SK-N-DZ (cell line): ENCODE data around the gene KRTAP10-4.
"Not testable (repeated sequence)": the region's sequence is repeated elsewhere in the genome, so short reads cannot be mapped to it uniquely, and the experiment has no call there.

Experiments used
- DNase-seq: peaks from one replicate; pipeline ENCODE4 v3.0.0-alpha.2; 2015; ENCODE audit warnings: low spot score

KRTAP10-4 gene

DNA sequence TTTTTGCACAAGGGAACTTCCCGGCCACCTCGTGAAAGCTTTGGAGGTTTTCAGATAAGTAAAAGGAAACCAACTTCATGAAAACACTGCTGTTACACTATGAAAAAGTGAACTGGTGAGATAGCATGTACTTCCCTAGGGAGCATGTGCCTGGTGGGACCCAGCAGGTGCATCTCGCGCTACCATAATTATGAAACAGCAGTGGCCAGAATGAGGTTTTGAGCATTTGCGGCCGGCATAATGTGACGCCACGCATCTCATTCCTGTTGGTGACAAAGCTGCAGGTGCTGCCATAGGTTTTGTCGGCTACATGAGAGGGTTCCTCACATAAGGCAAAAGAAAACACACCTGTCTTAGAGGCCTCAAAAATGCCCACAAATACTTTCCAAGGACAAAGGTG lies 16.6 kb upstream of the KRTAP10-4 start:
- no peak for DNase-seq

DNA sequence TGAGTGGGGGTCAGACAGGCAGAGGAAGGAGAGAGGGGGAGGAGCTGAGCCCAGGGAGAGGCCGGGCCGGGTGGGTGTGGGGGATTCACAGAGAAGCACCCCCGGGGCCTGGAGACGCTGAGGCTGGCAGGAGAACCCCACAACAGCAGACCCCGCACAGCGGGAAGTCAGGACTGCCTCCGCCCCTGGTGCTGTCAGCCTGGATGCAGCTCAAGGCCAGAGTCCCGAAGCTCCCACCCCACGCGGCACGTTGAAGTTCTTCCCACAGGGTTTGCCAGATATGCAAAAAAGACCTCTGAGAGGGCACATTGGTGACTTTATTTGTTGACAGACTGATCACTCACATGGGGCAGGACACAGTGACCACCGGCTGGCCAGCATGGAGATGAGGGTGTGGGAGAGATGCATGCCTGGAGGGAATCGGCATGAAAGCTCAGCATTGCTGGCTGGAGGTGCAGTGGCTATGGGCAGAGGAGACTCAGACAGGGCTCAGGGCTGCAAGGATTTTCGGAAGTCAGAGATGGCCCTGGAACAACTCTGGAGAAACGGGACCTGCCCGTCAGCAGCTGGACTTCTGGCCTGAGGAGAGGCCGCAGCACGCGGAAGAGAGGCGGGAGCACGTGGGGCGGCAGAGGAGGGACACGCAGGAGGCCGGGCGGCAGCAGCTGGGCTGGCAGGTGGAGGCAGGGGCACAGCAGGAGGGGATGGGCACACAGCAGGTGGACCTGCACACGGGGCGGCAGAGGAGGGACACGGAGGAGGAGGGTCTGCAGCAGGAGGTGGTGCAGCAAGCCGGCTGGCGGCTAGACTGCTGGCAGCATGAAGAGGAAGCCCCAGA lies 15.8 kb upstream of the KRTAP10-4 start:
- no peak for DNase-seq

- DNase-seq, result not testable (repeated sequence)
Observed at GRCh38 chr21:44558329-44558675, 15.2 kb upstream of the KRTAP10-4 start.

GRCh38 chr21:44558695-44559094 lies 14.8 kb upstream of the KRTAP10-4 start, which contains the start of gene KRTAP10-3:
Gene KRTAP10-3 (minus strand): TSS chr21:44558795. CDS start chr21:44558715, 80 bp downstream.
- no peak for DNase-seq

- no peak for DNase-seq
Observed at GRCh38 chr21:44564099-44564498, 9.4 kb upstream of the KRTAP10-4 start.

GRCh38 chr21:44564886-44565598 lies 8.5 kb upstream of the KRTAP10-4 start:
- no peak for DNase-seq

DNA sequence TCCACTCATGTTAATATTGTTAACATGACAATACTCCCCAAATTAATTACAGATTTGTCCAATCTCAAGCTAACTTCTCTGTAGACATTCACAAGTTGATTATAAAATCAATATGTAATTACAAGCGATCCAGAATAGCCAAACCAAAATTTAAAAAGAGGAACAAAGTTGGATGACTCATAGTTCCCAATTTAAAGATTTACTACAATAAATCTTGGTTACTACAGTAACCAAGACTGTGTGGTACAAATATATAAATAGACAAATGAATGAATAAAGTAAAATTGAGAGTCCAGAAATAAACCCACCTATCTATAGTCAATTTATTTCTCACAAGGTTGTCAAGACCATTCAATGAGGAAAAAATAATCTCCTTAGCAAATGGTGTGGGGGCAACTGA lies 7.1 kb upstream of the KRTAP10-4 start:
- DNase-seq, result no peak

DNA sequence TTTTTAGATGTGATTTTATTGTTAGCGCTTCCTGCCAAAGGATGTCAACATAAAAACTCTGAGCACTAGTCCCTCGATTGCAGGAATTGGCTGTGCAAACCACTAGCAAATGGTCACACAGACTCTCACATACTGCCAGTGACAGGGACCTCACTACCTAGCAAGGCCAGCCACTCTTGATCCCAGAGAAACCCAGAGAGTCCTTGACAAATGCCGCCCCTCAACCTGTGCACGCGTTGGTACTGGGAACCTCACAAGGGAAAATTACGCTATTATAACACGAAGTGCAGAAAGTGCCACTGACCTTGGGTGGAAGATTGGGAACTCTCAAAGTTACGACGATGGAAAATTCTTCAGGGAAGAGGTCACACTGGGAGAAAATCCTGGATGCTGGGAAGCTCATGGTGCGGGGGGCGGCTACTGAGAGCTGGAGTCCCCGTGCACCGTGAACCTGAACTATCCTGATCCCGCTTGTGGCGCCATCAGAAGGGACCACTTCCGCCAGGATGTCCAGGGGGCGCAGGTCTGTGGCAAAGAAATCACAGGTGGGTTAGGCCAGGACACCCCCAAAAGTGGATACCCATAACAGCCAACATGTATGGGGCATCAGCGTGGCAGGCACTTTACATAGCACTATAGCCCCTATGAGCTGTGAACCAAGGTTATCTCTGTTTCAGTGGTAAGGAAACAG lies 5.9 kb upstream of the KRTAP10-4 start:
- no peak for DNase-seq

DNA sequence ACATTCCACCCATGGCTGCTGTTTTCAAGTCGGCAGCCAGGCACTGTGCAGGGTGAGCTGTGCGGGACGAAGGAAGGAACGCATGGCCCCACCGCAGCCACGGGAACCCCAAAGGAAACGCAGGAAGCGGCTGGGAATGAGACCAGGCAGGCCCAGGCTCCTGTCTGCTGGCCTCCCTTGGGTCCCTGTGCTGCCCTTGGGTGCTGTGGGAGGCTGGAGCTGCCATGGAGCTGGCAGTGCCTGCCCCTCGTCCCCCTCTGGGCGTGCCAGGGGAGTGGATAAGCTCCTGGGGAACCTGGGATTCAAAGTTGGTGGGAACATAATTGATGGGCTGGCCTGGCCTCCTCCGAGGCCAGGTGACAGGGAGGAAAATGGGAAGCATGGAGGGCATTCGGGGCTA lies 5.3 kb upstream of the KRTAP10-4 start:
- DNase-seq, result no peak

- DNase-seq, result no peak
Observed at GRCh38 chr21:44568667-44569556, 4.6 kb upstream of the KRTAP10-4 start.

- no peak for DNase-seq
Observed at GRCh38 chr21:44569861-44570517, 3.5 kb upstream of the KRTAP10-4 start.

- DNase-seq, result no peak
Observed at GRCh38 chr21:44571296-44571695, 2.2 kb upstream of the KRTAP10-4 start.

DNA sequence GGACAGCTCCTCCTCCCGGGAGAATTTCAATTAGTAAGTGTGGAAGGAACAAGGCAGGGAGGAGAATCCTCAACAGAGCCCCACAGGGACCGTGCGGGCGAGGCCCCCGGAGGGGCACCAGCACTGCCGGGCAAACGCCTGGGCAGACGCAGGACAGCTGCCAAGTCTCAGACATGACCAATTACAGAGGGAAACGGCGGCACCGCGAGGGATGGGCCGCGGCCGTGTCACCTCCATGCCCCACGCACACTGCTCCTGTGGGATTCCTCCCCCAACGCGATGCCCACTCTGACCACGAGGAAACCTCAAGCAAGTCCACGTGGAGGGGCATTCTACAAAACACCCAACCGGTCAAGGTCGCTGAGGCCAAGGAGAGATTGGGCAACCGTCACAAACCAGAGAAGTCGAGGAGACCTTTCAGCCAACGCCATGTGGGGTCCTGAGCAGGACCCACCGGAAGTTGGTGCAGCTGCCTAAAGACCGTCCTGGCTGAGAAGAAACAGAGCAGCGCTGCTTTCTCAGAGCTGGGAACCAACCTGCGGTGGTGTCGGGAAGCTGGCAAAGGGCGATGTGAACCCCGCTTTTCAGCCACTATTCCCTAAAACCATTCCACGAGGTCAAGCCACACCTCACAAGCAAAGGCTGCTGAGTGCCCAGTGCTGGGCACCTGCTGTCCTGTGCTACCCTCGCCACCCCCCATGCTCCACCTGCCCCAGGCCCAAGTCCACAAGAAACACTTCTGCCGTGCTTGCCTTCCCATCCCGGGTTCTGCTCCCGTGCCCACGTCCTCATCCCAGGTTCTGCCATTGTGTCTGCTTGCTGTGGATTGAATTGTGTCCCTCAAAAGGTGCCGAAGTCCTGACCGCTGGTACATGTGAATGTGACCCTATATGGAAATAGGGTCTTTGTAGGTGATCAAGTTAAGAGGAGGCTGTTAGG lies 1.4 kb upstream of the KRTAP10-4 start:
- DNase-seq, result no peak

DNA sequence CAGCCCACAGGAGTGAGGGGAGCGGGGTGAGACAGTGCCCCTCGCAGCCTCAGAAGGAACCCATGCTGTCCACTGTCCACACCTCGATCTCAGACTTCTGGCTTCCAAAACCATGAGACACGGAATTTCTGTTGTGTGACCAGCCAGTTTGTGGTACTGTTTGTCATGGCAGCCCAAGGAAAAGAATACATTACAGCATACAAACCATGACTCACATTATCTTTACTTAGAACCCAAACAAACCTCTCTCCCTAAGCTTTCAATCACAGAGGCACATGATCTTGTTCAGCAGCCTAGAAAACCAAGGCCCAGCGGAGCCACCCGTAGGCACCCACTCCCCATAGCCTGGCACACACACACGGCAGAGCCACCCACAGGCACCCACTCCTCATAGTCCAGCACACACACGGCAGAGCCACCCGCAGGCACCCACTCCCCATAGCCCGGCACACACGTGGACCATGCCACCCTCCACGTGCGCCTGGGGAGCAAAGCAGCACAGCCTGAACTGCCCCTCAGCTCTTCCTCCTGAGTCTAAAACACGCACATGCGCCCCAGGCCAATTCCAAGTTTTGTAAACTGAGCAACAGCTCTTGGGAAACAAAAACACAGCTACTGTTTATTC lies 458 bp upstream of the KRTAP10-4 start:
- DNase-seq, result no peak

DNA sequence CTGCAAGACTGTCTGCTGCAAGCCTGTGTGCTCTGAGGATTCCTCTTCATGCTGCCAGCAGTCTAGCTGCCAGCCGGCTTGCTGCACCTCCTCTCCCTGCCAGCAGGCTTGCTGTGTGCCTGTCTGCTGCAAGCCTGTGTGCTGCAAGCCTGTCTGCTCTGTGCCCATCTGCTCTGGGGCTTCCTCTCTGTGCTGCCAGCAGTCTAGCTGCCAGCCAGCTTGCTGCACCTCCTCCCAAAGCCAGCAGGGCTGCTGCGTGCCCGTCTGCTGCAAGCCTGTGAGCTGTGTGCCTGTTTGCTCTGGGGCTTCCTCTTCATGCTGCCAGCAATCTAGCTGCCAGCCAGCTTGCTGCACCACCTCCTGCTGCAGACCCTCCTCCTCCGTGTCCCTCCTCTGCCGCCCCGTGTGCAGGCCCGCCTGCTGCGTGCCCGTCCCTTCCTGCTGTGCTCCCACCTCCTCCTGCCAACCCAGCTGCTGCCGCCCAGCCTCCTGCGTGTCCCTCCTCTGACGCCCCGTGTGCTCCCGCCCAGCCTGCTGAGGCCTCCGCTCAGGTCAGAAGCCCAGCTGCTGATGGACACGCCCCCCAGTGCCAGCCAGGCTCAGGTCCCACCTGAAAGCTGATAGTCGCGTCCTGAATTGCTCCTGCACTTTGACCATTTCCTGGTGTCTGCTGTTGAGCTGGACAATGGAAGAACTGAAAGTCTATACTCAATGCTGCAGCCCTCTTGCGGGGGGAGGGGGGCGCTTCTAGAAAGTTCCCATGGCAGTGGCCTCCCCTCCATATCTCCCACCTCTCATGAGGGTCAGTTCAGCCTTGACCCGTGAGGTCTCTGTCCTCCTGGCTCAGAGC lies 1.2 kb downstream of the KRTAP10-4 start:
- DNase-seq, result no peak

GRCh38 chr21:44575307-44576024 lies 1.9 kb downstream of the KRTAP10-4 start:
- DNase-seq, result no peak

GRCh38 chr21:44576025-44576420 lies 2.5 kb downstream of the KRTAP10-4 start:
- no peak for DNase-seq
